ENCODE measurements around the gene SMIM1.

Gene SMIM1

DNA sequence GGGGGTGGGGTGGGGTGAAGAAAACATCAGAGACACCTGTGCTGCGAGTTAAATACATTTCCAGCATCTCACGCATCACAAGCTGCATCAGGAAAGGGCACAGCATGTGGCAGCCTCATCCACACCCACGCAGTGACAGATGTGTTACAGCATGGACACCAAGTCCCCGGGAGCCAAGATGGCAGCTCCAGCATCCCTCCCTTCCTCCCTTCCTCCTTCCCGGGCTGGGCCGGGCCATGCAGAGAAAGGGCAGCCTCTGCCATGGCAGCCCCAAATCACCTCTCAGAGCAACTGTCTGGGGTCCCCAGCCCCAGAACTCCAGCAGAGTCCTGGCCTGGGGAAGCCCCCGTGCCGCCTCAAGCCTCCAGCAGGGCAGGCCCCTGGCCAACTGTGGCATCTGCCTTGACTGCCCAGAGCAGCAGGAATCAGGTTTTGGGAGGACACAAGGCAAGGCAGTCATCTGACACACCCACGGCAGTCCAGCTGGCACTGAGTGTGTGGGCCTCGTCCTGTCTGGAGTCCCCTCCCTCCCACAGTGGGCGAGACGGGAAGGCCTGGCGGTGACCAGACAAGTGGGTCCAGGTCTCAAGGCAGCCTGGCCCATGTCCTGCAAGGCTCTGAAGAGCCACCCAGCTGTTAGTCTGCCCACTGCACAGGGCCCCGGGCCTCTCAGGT, 6.2 kb downstream of the SMIM1 start:
- Histone ChIP-seq H3K36me3 (ENCODE audit: insufficient read depth, low read length) (peaks cover 48% of the 10 kb centered on the region; the same call in 1 of the 2 replicates), H4K20me1 (ENCODE audit: insufficient read depth, low read length, poor library complexity, severe bottlenecking) (no peaks in the 10 kb centered on the region)

DNA sequence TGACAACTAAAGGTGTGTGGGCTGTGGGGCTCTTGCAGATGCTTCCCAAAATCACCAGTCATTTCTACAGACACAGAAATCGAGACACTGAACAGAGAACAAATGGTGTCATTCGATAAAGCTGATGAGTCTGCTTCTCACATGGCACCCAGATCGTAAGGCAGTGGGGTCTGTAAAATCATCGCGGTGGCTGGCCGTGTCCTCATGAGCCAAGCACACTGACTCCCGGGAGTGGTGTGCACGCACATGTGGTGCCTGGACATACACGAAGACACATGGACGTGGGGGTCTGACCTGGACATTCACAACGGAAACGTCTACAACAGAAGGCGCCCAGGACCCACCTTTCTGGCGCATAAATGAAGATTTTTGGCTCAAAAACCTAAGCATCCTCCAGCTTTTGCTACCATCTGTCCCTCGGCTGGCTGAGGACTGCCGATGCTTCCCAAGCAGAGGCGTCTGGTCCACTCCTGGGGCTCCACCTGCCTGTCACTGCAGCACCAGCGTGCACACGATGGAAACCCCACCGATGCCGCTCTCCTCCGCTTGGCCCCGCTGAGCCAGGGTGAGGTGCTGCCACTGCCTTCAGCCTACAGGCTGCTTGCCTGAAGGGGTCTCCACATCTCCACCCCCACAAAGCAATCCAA, 6.8 kb downstream of the SMIM1 start:
- Histone ChIP-seq H3K4me2 (ENCODE audit: low read depth, low read length, poor library complexity, severe bottlenecking) (no peak overlapping the region), H3K4me3 (ENCODE audit: low read length, poor library complexity, severe bottlenecking) (no peak overlapping the region), H3K9me2 (replicated peaks; ENCODE audit: low read depth, low read length) (no peaks in the 10 kb centered on the region), H4K20me1 (ENCODE audit: insufficient read depth, low read length, poor library complexity, severe bottlenecking) (no peaks in the 10 kb centered on the region), H3F3A (ENCODE audit: low read depth) (no peaks in the 10 kb centered on the region), H3K4me1 (ENCODE audit: insufficient read depth, low read length, poor library complexity, severe bottlenecking) (peaks cover 5% of the 10 kb centered on the region), H3K9ac (ENCODE audit: low read depth, low read length, poor library complexity, severe bottlenecking) (no peak overlapping the region), H2AFZ (ENCODE audit: low read length) (no peak overlapping the region), H3K79me2 (ENCODE audit: insufficient read depth, low read length) (no peaks in the 10 kb centered on the region), H3K27me3 (ENCODE audit: insufficient read depth, low read length, poor library complexity, severe bottlenecking) (no peaks in the 10 kb centered on the region), H3K9me3 (ENCODE audit: insufficient read depth, low read depth, low read length) (no peaks in the 10 kb centered on the region), H3K36me3 (ENCODE audit: insufficient read depth, low read length) (peaks cover 55% of the 10 kb centered on the region; the same call in 1 of the 2 replicates)
- TF ChIP-seq, protein P1, sequence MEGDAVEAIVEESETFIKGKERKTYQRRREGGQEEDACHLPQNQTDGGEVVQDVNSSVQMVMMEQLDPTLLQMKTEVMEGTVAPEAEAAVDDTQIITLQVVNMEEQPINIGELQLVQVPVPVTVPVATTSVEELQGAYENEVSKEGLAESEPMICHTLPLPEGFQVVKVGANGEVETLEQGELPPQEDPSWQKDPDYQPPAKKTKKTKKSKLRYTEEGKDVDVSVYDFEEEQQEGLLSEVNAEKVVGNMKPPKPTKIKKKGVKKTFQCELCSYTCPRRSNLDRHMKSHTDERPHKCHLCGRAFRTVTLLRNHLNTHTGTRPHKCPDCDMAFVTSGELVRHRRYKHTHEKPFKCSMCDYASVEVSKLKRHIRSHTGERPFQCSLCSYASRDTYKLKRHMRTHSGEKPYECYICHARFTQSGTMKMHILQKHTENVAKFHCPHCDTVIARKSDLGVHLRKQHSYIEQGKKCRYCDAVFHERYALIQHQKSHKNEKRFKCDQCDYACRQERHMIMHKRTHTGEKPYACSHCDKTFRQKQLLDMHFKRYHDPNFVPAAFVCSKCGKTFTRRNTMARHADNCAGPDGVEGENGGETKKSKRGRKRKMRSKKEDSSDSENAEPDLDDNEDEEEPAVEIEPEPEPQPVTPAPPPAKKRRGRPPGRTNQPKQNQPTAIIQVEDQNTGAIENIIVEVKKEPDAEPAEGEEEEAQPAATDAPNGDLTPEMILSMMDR (conservative IDR thresholded peaks at IDR 0.05; ENCODE audit: low read length) = no peak
- TF ChIP-seq EZH2phosphoT487 (IDR thresholded peaks at IDR 0.05; ENCODE audit: borderline replicate concordance) = no peak

More for the DNA sequence above, 6.2 kb downstream of the SMIM1 start:
- Histone ChIP-seq H3F3A (ENCODE audit: low read depth) (no peaks in the 10 kb centered on the region), H3K4me2 (ENCODE audit: low read depth, low read length, poor library complexity, severe bottlenecking) (no peak overlapping the region), H3K79me2 (ENCODE audit: insufficient read depth, low read length) (no peaks in the 10 kb centered on the region), H3K9me2 (replicated peaks; ENCODE audit: low read depth, low read length) (no peaks in the 10 kb centered on the region), H3K4me1 (ENCODE audit: insufficient read depth, low read length, poor library complexity, severe bottlenecking) (peaks cover 5% of the 10 kb centered on the region), H3K9ac (ENCODE audit: low read depth, low read length, poor library complexity, severe bottlenecking) (no peak overlapping the region), H3K27me3 (ENCODE audit: insufficient read depth, low read length, poor library complexity, severe bottlenecking) (no peaks in the 10 kb centered on the region), H2AFZ (ENCODE audit: low read length) (no peak overlapping the region), H3K4me3 (ENCODE audit: low read length, poor library complexity, severe bottlenecking) (no peak overlapping the region), H3K9me3 (ENCODE audit: insufficient read depth, low read depth, low read length) (no peaks in the 10 kb centered on the region)
- TF ChIP-seq, protein P1 (conservative IDR thresholded peaks at IDR 0.05; ENCODE audit: low read length) = no peak
- TF ChIP-seq EZH2phosphoT487 (IDR thresholded peaks at IDR 0.05; ENCODE audit: borderline replicate concordance) = no peak

DNA sequence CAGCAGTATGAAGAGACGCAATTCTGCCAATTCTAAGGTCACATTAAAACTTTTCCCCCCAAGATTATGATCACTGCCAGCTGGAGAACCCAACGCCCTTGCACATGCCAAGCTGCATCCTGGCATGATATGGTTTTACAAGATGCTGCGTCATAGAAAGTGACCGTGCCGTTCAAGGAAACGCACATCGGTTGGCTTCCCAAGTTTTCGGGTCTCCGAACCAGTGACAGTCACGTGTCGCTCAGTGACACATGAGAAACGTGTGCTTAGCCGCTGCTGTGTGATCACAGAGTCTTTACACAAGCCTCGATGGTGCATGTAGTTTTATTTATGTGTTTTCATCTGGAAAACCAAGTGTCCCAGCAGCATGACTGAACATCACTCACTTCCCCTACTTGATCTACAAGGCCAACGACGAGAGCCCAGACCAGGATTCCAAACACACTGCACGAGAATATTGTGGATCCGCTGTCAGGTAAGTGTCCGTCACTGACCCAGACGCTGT, 7.4 kb downstream of the SMIM1 start:
- Histone ChIP-seq H2AFZ (ENCODE audit: low read length) (no peak overlapping the region), H3K79me2 (ENCODE audit: insufficient read depth, low read length) (no peaks in the 10 kb centered on the region), H3F3A (ENCODE audit: low read depth) (no peaks in the 10 kb centered on the region), H3K9me3 (ENCODE audit: insufficient read depth, low read depth, low read length) (no peaks in the 10 kb centered on the region), H3K4me3 (ENCODE audit: low read length, poor library complexity, severe bottlenecking) (no peak overlapping the region), H3K9me2 (replicated peaks; ENCODE audit: low read depth, low read length) (no peaks in the 10 kb centered on the region), H3K4me1 (ENCODE audit: insufficient read depth, low read length, poor library complexity, severe bottlenecking) (peaks cover 5% of the 10 kb centered on the region), H3K27me3 (ENCODE audit: insufficient read depth, low read length, poor library complexity, severe bottlenecking) (no peaks in the 10 kb centered on the region), H3K9ac (ENCODE audit: low read depth, low read length, poor library complexity, severe bottlenecking) (no peak overlapping the region), H3K36me3 (ENCODE audit: insufficient read depth, low read length) (peaks cover 60% of the 10 kb centered on the region; the same call in 1 of the 2 replicates), H3K4me2 (ENCODE audit: low read depth, low read length, poor library complexity, severe bottlenecking) (no peak overlapping the region), H4K20me1 (ENCODE audit: insufficient read depth, low read length, poor library complexity, severe bottlenecking) (no peaks in the 10 kb centered on the region)
- TF ChIP-seq, protein P1 (conservative IDR thresholded peaks at IDR 0.05; ENCODE audit: low read length) = no peak
- no peak for TF ChIP-seq EZH2phosphoT487 (IDR thresholded peaks at IDR 0.05; ENCODE audit: borderline replicate concordance)

Measured in Loucy (cell line).